Measurements from ENCODE around the gene NAALADL2.

NAALADL2 gene

GRCh38 chr3:174986685-174987084 lies 127.6 kb downstream of the NAALADL2 start:
- peak; percentile 3 for DNase-seq (ENCODE audit: low spot score)

DNA sequence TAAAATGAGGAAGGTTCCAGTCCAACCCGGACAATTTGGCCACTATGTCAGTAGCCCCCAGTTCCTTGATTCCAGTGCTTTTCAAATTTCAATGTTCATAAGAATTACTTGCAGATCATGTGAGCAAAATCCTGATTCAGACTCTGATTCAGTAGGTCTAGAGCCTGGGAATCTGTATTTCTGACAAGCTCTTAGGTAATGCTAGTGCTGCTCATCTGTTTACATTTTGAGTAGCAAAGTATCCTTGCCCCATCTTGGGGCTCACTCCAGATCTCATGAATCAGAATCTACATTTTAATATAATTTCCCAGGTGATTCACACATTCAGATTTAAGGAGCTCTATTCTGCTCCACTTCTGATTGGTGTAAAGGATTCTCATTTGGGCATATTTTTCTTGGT lies 142.0 kb downstream of the NAALADL2 start:
- DNase-seq (ENCODE audit: low spot score): no peak

DNA sequence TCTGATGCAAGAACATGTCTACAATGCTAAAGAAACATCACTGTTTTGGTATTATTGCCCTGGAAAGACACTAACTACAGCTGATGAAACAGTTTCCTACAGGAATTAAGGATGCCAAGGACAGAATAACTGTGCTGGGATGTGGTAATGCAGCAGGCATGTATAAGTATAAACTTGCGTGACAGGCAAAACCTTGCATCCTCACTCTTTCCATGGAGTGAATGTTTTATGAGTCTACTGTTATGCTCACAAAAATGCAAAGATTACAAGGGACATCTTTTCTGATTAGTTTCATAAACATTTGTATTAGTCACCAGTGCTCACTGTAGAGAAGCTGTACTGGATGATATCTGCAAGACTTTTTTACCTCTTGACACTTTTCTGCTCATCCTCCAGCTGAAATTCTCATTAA lies 143.6 kb downstream of the NAALADL2 start:
- peak; percentile 55 for DNase-seq (ENCODE audit: low spot score)

DNA sequence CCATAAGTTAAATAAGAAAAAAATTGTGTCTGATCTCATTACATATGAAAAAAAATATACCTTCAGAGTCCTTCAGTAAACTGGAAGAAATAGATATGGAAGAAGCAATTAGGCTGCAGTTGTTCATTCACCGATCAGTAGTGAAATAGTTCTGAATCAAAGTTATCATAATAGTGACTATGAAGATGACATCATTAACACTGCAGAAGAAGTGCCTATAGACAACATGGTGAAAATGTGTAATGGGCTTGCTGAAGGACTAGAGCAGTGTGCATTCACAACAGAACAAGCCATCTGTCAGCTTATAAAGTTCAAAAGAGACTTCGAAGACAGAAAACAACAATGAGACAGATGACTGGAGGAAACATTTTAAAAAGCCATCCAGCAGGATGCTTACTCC lies 144.5 kb downstream of the NAALADL2 start:
- DNase-seq (ENCODE audit: low spot score): no peak

GRCh38 chr3:175005193-175005592 lies 146.1 kb downstream of the NAALADL2 start:
- no peak for DNase-seq (ENCODE audit: low spot score)

GRCh38 chr3:175005881-175006280 lies 146.7 kb downstream of the NAALADL2 start:
- DNase-seq (ENCODE audit: low spot score): no peak

DNA sequence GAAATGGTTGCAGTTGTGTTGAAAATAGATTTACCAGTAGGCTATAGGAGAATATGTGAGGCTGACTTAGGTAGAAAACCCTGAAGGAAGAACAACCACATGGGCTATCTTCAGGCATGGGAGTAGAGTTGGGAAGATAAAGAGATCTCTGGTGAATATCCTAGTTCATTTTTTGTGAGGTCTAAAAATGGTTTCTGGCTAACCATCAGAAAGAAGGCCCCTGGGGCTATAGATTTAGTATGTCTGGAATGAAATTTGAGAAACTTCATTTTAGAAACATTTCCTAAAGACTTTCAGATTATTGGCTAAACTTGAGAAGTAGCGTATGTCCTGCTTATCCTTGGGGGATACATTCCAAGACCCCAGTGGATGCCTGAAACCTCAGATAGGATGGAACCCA lies 148.2 kb downstream of the NAALADL2 start:
- no peak for DNase-seq (ENCODE audit: low spot score)

GRCh38 chr3:175009295-175009694 lies 150.2 kb downstream of the NAALADL2 start:
- no peak for DNase-seq (ENCODE audit: low spot score)

- DNase-seq (ENCODE audit: low spot score): no peak
Measured at GRCh38 chr3:175015056-175015635, 156.0 kb downstream of the NAALADL2 start.

- no peak for DNase-seq (ENCODE audit: low spot score)
Measured at GRCh38 chr3:175018946-175019727, 160.0 kb downstream of the NAALADL2 start.

- no peak for DNase-seq (ENCODE audit: low spot score)
Measured at GRCh38 chr3:175020101-175020500, 161.0 kb downstream of the NAALADL2 start.

- no peak for DNase-seq (ENCODE audit: low spot score)
Measured at GRCh38 chr3:175029828-175030227, 170.7 kb downstream of the NAALADL2 start.

DNA sequence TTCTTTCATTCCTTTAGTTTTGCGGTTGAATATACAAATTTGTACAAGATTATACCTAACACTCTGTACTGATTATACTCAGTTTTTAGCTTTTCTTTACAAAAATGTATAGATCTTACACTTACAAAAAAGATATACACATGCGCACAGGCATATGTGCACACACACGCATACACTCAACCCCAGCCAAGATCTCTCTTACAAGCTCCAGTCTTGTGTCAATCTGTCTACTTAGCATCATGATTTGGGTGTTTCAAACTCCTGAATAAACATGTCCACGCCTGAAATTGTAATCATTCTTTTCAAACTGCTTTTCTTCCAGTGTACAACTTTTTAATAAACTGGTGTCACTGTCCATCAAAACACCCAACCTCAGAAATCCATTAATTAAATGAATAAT lies 180.7 kb downstream of the NAALADL2 start:
- DNase-seq (ENCODE audit: low spot score): no peak

DNA sequence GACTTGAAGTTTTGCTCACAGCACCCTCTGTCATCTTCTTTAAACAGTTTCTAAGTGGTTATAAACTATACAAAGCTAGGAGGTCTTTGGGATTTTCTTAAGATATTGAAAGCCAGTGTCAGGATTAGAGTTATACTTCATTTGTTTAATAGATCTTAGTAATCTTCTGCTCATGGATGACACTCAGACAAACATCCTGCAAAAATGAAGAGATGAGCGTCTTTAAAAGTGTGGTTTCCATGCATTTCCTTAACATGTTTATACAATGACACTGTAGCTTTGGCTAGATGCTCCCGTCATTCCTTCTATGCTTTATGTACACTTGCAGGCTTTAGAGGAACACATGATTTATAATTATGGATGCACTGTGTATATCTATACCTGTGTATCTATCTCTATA lies 182.2 kb downstream of the NAALADL2 start:
- no peak for DNase-seq (ENCODE audit: low spot score)

- no peak for DNase-seq (ENCODE audit: low spot score)
Measured at GRCh38 chr3:175046601-175047000, 187.5 kb downstream of the NAALADL2 start.

- DNase-seq (ENCODE audit: low spot score): no peak
Measured at GRCh38 chr3:175047786-175048185, 188.7 kb downstream of the NAALADL2 start.

- no peak for DNase-seq (ENCODE audit: low spot score)
Measured at GRCh38 chr3:175057401-175057800, 198.3 kb downstream of the NAALADL2 start.

- DNase-seq (ENCODE audit: low spot score): no peak
Measured at GRCh38 chr3:175059788-175060187, 200.7 kb downstream of the NAALADL2 start.

GRCh38 chr3:175065497-175065896 lies 206.4 kb downstream of the NAALADL2 start:
- DNase-seq (ENCODE audit: low spot score): no peak

DNA sequence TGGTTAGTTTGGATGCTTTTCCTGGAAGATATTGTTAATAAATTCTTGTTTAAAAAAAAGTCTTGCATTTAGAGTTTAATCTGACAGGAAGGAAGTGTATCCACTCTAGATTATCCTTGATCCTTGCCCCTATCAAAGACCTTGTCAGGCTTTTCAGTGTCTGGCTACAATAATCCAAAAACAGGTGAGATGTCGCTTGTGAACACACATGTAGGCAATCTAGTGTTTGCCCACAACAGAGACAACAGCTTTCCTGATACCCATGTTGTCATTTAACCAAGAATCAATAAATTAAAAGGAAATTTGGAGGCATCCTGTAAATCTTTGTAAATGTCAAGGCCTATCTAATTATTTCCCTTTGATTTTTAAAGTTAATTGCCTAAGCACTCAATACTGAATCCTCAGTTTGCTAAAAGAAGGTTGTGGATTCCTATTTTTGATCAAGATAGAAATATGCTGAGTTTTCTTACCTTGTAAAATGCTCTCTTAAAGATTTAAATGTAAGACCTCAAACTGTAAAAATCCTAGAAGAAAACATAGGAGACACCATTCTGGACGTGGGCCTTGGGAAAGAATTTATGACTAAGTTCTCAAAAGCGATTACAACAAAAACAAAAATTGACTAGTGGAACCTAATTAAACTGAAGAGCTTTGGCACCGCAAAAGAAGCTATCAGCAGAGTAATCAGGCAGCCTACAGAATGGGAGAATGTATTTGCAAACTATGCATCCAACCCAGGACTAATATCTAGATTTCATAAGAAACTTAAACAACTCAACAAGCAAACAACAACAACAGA lies 207.7 kb downstream of the NAALADL2 start:
- no peak for DNase-seq (ENCODE audit: low spot score)

GRCh38 chr3:175068587-175068986 lies 209.5 kb downstream of the NAALADL2 start:
- DNase-seq (ENCODE audit: low spot score): no peak

DNA sequence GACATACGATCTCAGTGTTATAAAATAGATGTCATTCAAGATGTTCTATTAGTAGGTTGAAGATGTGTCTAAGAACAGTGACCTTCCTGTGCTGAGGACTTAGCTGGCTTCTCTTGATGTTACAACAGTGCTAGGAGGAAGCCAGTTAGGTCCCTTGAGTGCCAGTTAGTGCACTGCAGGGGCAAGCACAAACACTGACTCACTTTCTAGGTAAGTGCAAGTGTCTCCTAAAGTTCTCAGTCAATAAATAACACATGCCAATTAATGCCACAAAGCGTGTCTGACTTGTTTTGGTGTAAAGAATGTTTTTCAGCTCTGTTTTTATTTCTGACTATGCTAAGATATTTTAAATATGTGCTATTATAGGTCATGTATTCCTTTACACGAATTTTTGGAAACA lies 211.8 kb downstream of the NAALADL2 start:
- DNase-seq (ENCODE audit: low spot score): no peak
